ENCODE measurements around the gene TBXAS1. TPM values are rescaled to one million over a fixed set of nuclear protein-coding genes. Genes with fewer than 3 reads are reported as not detected.

TBXAS1 gene
- polyA plus RNA-seq, 2 of the 4 experiments (the other 2 are of a cell fraction), result 8.8 to 11.6 TPM

DNA sequence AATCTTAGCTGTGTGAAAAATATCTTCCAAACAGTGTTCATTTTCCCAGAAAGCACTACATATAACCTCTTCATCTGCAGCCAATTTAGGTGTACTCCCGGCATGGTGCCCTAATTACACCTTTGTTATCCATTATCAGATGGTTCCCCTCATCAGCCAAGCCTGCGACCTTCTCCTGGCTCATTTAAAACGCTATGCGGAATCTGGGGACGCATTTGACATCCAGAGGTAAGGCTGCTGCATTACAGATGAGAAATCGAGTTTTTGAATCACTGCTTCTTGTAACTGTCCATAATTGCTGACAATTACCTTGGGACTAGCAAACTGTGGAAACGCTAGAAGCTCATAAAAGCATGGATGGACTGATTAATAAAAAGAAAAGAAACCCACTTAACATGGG lies 124.2 kb downstream of the TBXAS1 start:
- Histone ChIP-seq H3K9me3 (no peaks in the 10 kb centered on the region), H3K4me1 (peaks cover 21% of the 10 kb centered on the region), H3K27ac (no peak overlapping the region), H3K4me2 (no peak overlapping the region), H3K4me3 (no peak overlapping the region)
- ATAC-seq (no peak), DNase-seq (ENCODE audit: low read depth in 1 of 2, low spot score in 1 of 2) (no peak), FAIRE-seq (no peak)
- ChIA-PET CTCF (interaction anchor here (0.6 to 1.7 kb wide), 2 partner anchors 13 to 39 kb away, joined by 3 to 4 read pairs; no protein-coding TSS in a partner anchor), POLR2A (no interaction called here)
- TF ChIP-seq ZFP36 (IDR thresholded peaks at IDR 0.05; ENCODE audit: borderline replicate concordance, partially characterized antibody) (no peak), CBX8 (IDR thresholded peaks at IDR 0.05) (no peak), POLR2AphosphoS2 (conservative IDR thresholded peaks at IDR 0.05; ENCODE audit: low read length) (no peak), EHMT2 (IDR thresholded peaks at IDR 0.05; ENCODE audit: low read depth) (no peak), CBX2 (IDR thresholded peaks at IDR 0.05; ENCODE audit: borderline replicate concordance, low read depth) (no peak), RNF2 (IDR thresholded peaks at IDR 0.05; ENCODE audit: borderline replicate concordance, low read depth) (no peak), EHF (CRISPR knock-in tag; IDR thresholded peaks at IDR 0.05) (no peak), MAZ (IDR thresholded peaks at IDR 0.05; ENCODE audit: borderline replicate concordance, low read depth, low read length) (no peak)
- 92% methylated on average over 7 of the region's 7 CpGs for WGBS (ENCODE audit: missing lambda C conversion rate)

DNA sequence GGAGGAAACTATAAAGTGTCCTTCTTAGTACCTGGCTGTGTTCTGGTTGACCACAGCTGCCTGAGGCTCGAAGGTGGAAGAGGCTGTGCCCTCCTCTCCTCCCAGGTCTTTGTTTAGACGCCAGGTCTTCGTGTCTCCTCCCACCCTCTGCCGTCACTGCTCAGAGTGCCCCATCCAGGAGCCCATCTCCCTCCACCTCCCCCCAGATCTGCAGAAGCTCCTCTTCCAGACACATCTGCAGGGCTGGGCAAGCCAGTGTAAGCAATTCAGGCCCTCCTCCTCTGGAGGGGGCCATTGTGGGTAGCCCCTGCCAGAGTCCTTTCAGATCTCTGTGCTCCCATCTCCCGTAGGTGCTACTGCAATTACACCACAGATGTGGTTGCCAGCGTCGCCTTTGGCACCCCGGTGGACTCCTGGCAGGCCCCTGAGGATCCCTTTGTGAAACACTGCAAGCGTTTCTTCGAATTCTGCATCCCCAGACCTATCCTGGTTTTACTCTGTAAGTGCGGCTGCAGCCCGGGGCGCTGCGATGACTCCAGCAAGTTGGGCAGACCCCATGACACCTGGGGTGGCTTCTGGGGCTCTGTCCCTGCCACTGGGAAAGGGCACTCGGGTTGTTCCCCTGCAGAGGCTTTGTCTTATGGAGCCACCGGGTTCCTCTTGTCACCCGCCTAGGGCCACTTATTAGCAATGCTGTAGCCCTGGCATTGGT lies 126.2 kb downstream of the TBXAS1 start:
- TF ChIP-seq TFCP2L1 (CRISPR knock-in tag; IDR thresholded peaks at IDR 0.05) (no peak), ESRRA (IDR thresholded peaks at IDR 0.05; ENCODE audit: borderline replicate concordance, low read length) (no peak), HOXA7 (CRISPR knock-in tag; IDR thresholded peaks at IDR 0.05) (no peak), TP53 (CRISPR knock-in tag; IDR thresholded peaks at IDR 0.05) (no peak), FOSB (CRISPR knock-in tag; IDR thresholded peaks at IDR 0.05) (no peak), CBX8 (IDR thresholded peaks at IDR 0.05) (no peak), CEBPB (IDR thresholded peaks at IDR 0.05) (no peak), EP300 (IDR thresholded peaks at IDR 0.05) (no peak), HDAC2 (IDR thresholded peaks at IDR 0.05) (no peak), FOSL2 (IDR thresholded peaks at IDR 0.05) (no peak), FOSL2 (CRISPR knock-in tag; IDR thresholded peaks at IDR 0.05) (no peak), MYC (IDR thresholded peaks at IDR 0.05; ENCODE audit: borderline replicate concordance, low read length) (no peak), CHD2 (IDR thresholded peaks at IDR 0.05; ENCODE audit: low read length, partially characterized antibody) (no peak), ZFP36 (IDR thresholded peaks at IDR 0.05; ENCODE audit: borderline replicate concordance, partially characterized antibody) (no peak), CBX2 (IDR thresholded peaks at IDR 0.05; ENCODE audit: borderline replicate concordance, low read depth) (no peak), RARB (CRISPR knock-in tag; IDR thresholded peaks at IDR 0.05) (no peak)
- TF ChIP-seq, protein P1, sequence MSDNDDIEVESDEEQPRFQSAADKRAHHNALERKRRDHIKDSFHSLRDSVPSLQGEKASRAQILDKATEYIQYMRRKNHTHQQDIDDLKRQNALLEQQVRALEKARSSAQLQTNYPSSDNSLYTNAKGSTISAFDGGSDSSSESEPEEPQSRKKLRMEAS (IDR thresholded peaks at IDR 0.05), result no peak
- TF ChIP-seq, protein P2, sequence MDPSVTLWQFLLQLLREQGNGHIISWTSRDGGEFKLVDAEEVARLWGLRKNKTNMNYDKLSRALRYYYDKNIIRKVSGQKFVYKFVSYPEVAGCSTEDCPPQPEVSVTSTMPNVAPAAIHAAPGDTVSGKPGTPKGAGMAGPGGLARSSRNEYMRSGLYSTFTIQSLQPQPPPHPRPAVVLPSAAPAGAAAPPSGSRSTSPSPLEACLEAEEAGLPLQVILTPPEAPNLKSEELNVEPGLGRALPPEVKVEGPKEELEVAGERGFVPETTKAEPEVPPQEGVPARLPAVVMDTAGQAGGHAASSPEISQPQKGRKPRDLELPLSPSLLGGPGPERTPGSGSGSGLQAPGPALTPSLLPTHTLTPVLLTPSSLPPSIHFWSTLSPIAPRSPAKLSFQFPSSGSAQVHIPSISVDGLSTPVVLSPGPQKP (IDR thresholded peaks at IDR 0.05; ENCODE audit: low read depth, low read length), result no peak
- TF ChIP-seq, protein P3, sequence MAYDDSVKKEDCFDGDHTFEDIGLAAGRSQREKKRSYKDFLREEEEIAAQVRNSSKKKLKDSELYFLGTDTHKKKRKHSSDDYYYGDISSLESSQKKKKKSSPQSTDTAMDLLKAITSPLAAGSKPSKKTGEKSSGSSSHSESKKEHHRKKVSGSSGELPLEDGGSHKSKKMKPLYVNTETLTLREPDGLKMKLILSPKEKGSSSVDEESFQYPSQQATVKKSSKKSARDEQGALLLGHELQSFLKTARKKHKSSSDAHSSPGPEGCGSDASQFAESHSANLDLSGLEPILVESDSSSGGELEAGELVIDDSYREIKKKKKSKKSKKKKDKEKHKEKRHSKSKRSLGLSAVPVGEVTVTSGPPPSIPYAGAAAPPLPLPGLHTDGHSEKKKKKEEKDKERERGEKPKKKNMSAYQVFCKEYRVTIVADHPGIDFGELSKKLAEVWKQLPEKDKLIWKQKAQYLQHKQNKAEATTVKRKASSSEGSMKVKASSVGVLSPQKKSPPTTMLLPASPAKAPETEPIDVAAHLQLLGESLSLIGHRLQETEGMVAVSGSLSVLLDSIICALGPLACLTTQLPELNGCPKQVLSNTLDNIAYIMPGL (CRISPR knock-in tag; IDR thresholded peaks at IDR 0.05; ENCODE audit: borderline replicate concordance), result no peak
- TF ChIP-seq, protein P4, sequence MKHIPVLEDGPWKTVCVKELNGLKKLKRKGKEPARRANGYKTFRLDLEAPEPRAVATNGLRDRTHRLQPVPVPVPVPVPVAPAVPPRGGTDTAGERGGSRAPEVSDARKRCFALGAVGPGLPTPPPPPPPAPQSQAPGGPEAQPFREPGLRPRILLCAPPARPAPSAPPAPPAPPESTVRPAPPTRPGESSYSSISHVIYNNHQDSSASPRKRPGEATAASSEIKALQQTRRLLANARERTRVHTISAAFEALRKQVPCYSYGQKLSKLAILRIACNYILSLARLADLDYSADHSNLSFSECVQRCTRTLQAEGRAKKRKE (CRISPR knock-in tag; IDR thresholded peaks at IDR 0.05; ENCODE audit: low read depth), result no peak
- Histone ChIP-seq H3K27ac (no peak overlapping the region), H3K9me3 (no peaks in the 10 kb centered on the region), H3K4me2 (no peak overlapping the region), H3K4me3 (no peak overlapping the region), H3K4me1 (peaks cover 13% of the 10 kb centered on the region; the same call in 2 of the 3 replicates)
- ATAC-seq (no peak), DNase-seq (ENCODE audit: low read depth in 1 of 2, low spot score in 1 of 2) (no peak), FAIRE-seq (no peak)
- CTCF ChIA-PET, result interaction anchor here (0.8 to 1.1 kb wide), 2 partner anchors 40 to 125 kb away, joined by 3 read pairs; no protein-coding TSS in a partner anchor
- POLR2A ChIA-PET, result no interaction called here
- 90% methylated on average over 17 of the region's 17 CpGs for WGBS (ENCODE audit: missing lambda C conversion rate)
